Occipital lobe (tissue), 3 donors: ENCODE measurements around the gene CSK. TPM values are rescaled to one million over a fixed set of nuclear protein-coding genes. Genes with fewer than 3 reads are reported as not detected.

Source experiments
- DNase-seq: peaks from one replicate; lab custom pipeline; 2025; lab: John Stamatoyannopoulos, UW
- small RNA-seq: library from RNA; depleted of rRNA; stranded (forward); fragments of <200 nt; gene quantifications from one replicate; pipeline ENCODE3, GENCODE V24; 2014
- total RNA-seq: library from RNA; depleted of rRNA; stranded (reverse); fragments of >200 nt; gene quantifications from one replicate; pipeline ENCODE4 v1.2.3, GENCODE V29; 2014

CSK gene
- total RNA-seq, 1 donor from 2014 or later: 24.0 TPM

- peak; percentile 87 for DNase-seq
Observed at GRCh38 chr15:74842581-74843444, 60.9 kb downstream of the CSK start, which contains the start of gene ULK3. TSS of gene ULK3 (minus strand) at chr15:74843156. CDS start at chr15:74843105, 51 bp downstream.

- DNase-seq: no peak
Observed at GRCh38 chr15:74843445-74843828, 61.6 kb downstream of the CSK start.

- no peak for DNase-seq
Observed at GRCh38 chr15:74843891-74844299, 62.0 kb downstream of the CSK start.

- no peak for DNase-seq
Observed at GRCh38 chr15:74844319-74845207, 62.7 kb downstream of the CSK start.

GRCh38 chr15:74845208-74845568 is 63.3 kb downstream of the CSK start:
- no peak for DNase-seq

- no peak for DNase-seq
Observed at GRCh38 chr15:74845581-74845980, 63.7 kb downstream of the CSK start.

- DNase-seq: no peak
Observed at GRCh38 chr15:74847432-74847831, 65.6 kb downstream of the CSK start.

GRCh38 chr15:74850393-74850792 is 68.5 kb downstream of the CSK start:
- no peak for DNase-seq

- no peak for DNase-seq
Observed at GRCh38 chr15:74851960-74852359, 70.1 kb downstream of the CSK start.

Small RNAs within 50 kb of the gene (small RNA-seq; reads per million reads assigned to genes)
- gene CPLX3 (not detected), gene MIR4513 (not detected), gene MIR6882 (0.38 reads per million, percentile 32 among the genes with 10 or more reads in this experiment)

Other genes with a start within 250 kb of the CSK start
- 8.3 TPM for gene ARID3B, start 240.9 kb upstream of the CSK start, total RNA-seq
- 27.0 TPM for gene CLK3, start 166.2 kb upstream of the CSK start, total RNA-seq
- gene EDC3, start 86.1 kb upstream of the CSK start, total RNA-seq: 12.9 TPM
- gene CYP1A1, start 56.6 kb upstream of the CSK start, total RNA-seq: 0.47 TPM
- gene CYP1A2, start 33.2 kb upstream of the CSK start, total RNA-seq: not detected
- not detected for gene LMAN1L, start 30.8 kb downstream of the CSK start, total RNA-seq
- 1.6 TPM for gene CPLX3, start 44.5 kb downstream of the CSK start, total RNA-seq
- gene ULK3, start 61.1 kb downstream of the CSK start, total RNA-seq: 32.4 TPM
- gene SCAMP2, start 91.3 kb downstream of the CSK start, total RNA-seq: 8.0 TPM
- gene MPI, start 108.0 kb downstream of the CSK start, total RNA-seq: 37.9 TPM
- gene FAM219B, start 124.8 kb downstream of the CSK start, total RNA-seq: 64.6 TPM
- 43.8 TPM for gene COX5A, start 156.0 kb downstream of the CSK start, total RNA-seq
- 6.4 TPM for gene RPP25, start 174.7 kb downstream of the CSK start, total RNA-seq
- gene SCAMP5, start 213.5 kb downstream of the CSK start, total RNA-seq: 51.3 TPM
- 7.2 TPM for gene PPCDC, start 241.5 kb downstream of the CSK start, total RNA-seq